Omental fat pad (tissue), 4 donors: Measurements from ENCODE around the gene ENPP6. TPM values are rescaled to one million over a fixed set of nuclear protein-coding genes. Genes with fewer than 3 reads are reported as not detected.

Experiments used
- ATAC-seq: fragments of 150-250 bp; one replicate; pipeline ENCODE4 v1.9.1; 2016; ENCODE audit warnings: mild to moderate bottlenecking, moderate library complexity; ENCODE audit not compliant: low FRiP score
- DNase-seq: peaks from one replicate; pipeline ENCODE4 v3.0.0-alpha.2; 2019; ENCODE audit warnings: low spot score
- CTCF ChIP-seq, 3 donors: fragments of 450-650 bp; IDR thresholded peaks; one replicate each; pipeline ENCODE4 v1.5.1; 2016 to 2017; ENCODE audit warnings: antibody characterized with exemption in 3 of 3, mild to moderate bottlenecking in 3 of 3, moderate library complexity in 2 of 3
- total RNA-seq, 4 donors: library from RNA; depleted of rRNA; stranded (reverse); fragments of >200 nt; gene quantifications; one replicate each; pipeline ENCODE4 v1.1.0, GENCODE V29; 2016

ENPP6 gene
- total RNA-seq, 4 donors from 2014 or later: 0.19 to 0.63 TPM; not detected in 2

- ATAC-seq (no peak), DNase-seq (no peak)
- TF ChIP-seq CTCF (IDR thresholded peaks at IDR 0.05): no peak
These were observed 34.7 kb upstream of the ENPP6 start for GRCh38 chr4:184252136-184253071.

- DNase-seq: no peak
- ATAC-seq: no peak
- no peak for TF ChIP-seq CTCF (IDR thresholded peaks at IDR 0.05)
These were observed 34.0 kb upstream of the ENPP6 start for GRCh38 chr4:184251670-184251980.

- ATAC-seq: no peak
- DNase-seq: no peak
- TF ChIP-seq CTCF (IDR thresholded peaks at IDR 0.05): no peak
These were observed 33.4 kb upstream of the ENPP6 start for GRCh38 chr4:184250795-184251669.

GRCh38 chr4:184248216-184248615 lies 30.5 kb upstream of the ENPP6 start:
- TF ChIP-seq CTCF (IDR thresholded peaks at IDR 0.05): no peak
- no peak for ATAC-seq
- no peak for DNase-seq

- no peak for ATAC-seq
These were observed 29.7 kb upstream of the ENPP6 start for GRCh38 chr4:184247421-184247820.

GRCh38 chr4:184246426-184246825 lies 28.8 kb upstream of the ENPP6 start:
- no peak for ATAC-seq
- no peak for TF ChIP-seq CTCF (IDR thresholded peaks at IDR 0.05)
- DNase-seq: no peak

More at GRCh38 chr4:184247421-184247820, 29.7 kb upstream of the ENPP6 start:
- no peak for TF ChIP-seq CTCF (IDR thresholded peaks at IDR 0.05)
- no peak for DNase-seq
